Activated CD8-positive, alpha-beta memory T cell treated with anti-CD3 and anti-CD28 coated beads, Interleukin-2, amount 50 U/mL, for 24 hours (primary cell): ENCODE results near the gene AUNIP.
A peak's percentile ranks its signal among the peaks of the same experiment; 100 is the strongest.

Source experiments
- DNase-seq: peaks from one replicate; pipeline ENCODE4 v3.0.0-alpha.2; 2020; ENCODE audit errors: extremely low read depth

Gene AUNIP

GRCh38 chr1:25829046-25829445 is 30.2 kb downstream of the AUNIP start:
- DNase-seq: no peak

- DNase-seq: no peak
These were observed 30.8 kb downstream of the AUNIP start for GRCh38 chr1:25828491-25828890.

GRCh38 chr1:25826571-25826970 is 32.7 kb downstream of the AUNIP start:
- no peak for DNase-seq

GRCh38 chr1:25825605-25826004 is 33.7 kb downstream of the AUNIP start:
- no peak for DNase-seq

GRCh38 chr1:25821630-25822091 is 37.6 kb downstream of the AUNIP start:
- no peak for DNase-seq

GRCh38 chr1:25821112-25821476 is 38.2 kb downstream of the AUNIP start:
- no peak for DNase-seq

DNA sequence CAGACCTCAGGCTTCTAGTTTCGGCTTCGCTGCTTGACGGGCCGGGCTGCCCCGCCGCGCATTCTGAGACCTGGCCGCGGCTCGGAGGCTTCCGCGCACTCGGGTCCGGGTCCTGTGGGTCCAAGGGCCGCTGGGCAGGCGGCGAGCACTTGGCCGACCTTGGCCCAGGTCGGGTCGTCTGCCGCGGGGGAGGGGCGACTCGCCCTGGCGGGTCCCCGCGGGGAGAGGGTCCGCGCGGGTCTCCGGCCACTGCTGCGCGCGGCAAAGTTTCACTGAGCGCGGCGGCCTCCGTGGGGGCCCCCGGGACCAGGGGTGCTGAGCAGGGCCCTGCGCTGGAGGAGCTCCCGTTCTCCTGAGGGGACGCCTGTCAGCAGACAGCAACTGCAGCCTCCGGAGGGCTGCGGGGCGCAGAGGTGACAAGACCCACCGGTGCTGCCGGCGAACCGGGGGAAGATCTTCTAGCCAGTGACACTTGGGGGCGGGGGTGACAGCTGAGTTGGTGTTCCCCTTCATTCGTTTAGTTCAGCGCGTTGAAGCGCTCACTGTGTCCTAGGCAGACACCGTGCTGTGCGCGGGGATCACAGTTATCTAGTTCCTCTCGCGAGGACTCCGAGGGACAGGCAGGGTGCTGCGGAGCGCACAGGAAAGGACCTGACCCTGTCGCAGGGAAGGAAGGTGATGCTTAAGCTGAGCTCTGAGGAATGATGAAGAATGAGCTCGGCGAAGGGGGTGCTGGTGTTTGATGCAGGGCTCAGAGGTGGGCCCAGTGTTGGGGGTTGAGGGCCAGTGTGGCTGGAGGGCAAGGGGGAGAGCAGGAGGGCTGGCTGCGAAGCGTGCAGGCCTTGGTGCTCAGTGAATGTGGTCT is 38.8 kb downstream of the AUNIP start:
- peak; percentile 37 for DNase-seq

- DNase-seq: peak; percentile 84
These were observed 39.6 kb downstream of the AUNIP start, which contains the start of gene MTFR1L for GRCh38 chr1:25819491-25820246. TSS of gene MTFR1L (plus strand) at chr1:25819954. CDS start at chr1:25823105, 3,151 bp downstream.

GRCh38 chr1:25818569-25818968 is 40.7 kb downstream of the AUNIP start:
- DNase-seq: no peak

DNA sequence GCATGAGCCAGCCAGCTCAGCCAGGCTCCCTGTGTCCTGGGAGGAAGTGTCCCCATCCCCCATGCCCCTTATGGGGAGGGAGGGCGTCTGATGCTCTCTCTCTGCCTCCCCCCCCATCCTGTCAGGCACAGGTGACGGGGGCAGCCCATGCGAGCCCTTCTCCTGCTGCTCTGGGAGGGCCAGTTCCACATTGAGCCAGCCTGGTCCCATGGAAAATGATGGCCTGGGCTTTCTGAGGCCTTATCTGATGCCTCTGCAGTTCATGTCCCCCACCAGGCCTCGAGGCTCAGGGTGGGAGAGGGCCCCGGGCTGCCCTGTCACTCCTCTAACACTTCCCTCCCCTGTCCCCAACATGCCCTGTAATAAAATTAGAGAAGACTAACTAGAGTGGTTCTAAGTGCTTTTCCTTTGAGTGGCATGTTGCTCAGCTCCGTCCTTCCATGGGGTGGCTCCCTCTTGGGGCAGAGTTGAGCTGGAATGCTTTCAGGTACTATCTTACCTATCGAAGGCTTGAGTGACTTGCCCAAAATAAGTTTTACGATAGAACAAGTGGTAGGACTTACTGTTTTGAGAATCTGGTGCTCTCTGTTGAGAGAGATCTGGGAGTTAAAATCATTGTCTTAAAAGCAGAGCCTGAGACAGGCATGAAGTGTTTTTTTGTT is 41.3 kb downstream of the AUNIP start:
- DNase-seq: no peak

- no peak for DNase-seq
These were observed 43.0 kb downstream of the AUNIP start for GRCh38 chr1:25816112-25816718.

DNA sequence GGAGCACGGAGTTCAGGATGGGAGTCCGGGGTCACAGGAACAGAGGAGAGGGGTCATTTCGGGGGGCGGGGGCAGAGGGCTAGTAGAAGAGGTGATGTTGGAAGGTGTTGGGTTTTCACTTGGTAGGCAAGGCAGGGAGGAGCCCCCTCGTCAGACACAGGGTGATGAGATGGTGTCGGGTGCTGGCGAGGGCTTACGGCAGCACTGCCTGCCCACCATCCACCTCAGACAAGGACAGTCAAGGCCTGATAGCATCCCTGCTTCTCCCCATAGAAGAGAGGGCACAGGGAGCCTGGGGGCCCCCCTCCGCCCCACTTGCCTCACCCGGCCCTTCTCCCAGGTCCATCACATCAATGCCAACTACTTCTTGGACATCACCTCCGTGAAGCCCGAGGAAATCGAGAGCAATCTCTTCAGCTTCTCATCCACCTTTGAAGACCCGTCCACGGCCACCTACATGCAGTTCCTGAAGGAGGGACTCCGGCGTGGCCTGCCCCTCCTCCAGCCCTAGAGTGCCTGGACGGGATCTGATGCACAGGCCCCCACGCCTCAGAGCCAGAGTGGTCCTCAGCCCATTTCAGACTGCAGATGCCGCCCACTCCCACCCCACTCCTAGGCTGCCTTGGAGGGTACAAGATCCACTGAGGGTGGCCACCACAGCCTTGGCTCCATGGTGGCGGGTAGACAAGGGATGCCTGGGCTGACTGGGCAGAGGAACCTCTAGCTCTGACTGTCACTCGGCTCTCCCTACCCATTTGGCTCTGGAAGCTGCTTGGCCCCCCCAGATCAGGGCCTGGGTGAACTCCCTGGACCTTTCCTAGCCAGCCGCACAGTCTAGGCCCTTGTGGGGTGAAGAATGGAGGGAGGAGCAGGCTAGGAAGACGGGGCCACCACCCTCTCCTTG is 43.8 kb downstream of the AUNIP start:
- DNase-seq: no peak

DNA sequence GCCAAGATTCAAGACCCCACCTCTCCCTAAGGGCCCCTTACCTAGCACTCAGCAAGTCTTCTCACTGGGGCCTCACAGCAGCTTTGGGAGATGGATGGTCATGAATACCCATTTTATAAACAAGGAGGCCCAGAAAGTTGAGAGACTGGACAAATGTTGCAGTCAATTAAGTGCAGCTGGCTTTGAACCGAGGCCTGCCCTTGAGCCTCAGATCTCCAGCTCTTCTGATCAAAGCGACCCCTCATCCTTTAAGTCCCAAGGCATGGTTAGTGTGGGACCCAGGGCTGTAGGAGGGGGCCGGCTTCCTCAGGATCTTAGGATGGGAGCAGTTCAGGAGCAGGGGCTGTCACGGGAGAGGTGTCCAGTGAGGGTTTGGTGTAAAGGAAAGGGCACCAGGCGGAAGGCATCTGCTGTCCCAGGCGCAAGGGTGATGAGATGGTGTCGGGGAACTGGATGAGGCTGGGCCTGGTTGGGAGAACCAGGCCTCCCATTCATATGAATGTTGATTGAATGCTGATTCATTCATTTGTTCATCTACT is 44.6 kb downstream of the AUNIP start:
- no peak for DNase-seq

DNA sequence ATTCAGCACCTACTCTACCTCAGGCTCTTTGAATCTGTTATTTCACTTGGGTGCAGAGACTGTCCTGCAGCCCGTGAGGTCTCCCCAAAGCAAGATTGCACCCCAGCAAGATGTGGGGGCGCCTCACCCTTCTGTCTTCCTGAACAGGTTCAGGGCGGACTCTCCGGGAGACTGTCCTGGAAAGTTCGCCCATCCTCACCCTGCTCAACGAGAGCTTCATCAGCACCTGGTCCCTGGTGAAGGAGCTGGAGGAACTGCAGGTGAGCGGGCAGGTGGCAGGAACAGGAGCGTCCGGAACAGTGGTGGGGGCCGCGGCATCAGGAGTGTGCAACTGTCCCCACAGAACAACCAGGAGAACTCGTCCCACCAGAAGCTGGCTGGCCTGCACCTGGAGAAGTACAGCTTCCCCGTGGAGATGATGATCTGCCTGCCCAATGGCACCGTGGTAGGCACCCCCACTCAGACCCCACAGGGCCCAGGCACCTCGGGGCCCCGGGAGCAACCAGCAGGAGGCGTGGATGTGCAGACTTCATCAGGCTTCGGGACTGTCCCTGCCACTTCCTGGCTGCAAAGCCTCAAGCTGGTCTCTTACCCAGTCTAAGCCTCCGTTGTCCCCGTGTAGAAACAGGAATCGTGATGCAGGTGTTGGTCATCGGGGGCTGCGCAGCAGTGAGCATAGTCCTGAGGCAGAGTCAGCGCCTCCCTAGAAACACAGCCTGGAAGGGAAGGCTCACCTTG is 45.4 kb downstream of the AUNIP start:
- DNase-seq: no peak

GRCh38 chr1:25813071-25813733 is 46.1 kb downstream of the AUNIP start:
- no peak for DNase-seq

DNA sequence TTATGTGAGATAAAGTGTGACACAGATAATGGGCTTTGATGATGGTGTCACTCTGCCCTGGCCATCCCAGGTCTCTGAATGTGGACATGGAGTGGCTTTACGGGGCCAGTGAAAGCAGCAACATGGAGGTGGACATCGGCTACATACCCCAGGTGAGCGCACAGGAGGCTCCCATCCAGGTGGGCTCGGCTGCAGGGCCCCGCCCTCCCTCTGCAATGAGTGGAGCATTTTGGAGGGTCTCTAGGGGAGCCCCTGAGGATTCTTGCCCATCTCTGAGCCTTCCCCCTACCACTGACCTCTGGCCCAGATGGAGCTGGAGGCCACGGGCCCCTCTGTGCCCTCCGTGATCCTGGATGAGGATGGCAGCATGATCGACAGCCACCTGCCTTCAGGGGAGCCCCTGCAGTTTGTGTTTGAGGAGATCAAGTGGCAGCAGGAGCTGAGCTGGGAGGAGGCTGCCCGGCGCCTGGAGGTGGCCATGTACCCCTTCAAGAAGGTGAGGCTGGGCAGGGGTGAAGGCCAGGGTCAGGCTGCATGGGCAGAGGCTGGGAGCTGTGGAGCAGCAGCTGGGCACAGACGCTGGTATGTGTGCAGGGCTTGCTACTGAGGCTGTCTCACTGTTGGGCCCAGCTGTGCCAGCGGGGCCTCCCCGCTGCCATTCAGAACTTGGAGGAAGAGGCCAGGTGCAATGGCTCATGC is 47.7 kb downstream of the AUNIP start:
- DNase-seq: no peak

DNA sequence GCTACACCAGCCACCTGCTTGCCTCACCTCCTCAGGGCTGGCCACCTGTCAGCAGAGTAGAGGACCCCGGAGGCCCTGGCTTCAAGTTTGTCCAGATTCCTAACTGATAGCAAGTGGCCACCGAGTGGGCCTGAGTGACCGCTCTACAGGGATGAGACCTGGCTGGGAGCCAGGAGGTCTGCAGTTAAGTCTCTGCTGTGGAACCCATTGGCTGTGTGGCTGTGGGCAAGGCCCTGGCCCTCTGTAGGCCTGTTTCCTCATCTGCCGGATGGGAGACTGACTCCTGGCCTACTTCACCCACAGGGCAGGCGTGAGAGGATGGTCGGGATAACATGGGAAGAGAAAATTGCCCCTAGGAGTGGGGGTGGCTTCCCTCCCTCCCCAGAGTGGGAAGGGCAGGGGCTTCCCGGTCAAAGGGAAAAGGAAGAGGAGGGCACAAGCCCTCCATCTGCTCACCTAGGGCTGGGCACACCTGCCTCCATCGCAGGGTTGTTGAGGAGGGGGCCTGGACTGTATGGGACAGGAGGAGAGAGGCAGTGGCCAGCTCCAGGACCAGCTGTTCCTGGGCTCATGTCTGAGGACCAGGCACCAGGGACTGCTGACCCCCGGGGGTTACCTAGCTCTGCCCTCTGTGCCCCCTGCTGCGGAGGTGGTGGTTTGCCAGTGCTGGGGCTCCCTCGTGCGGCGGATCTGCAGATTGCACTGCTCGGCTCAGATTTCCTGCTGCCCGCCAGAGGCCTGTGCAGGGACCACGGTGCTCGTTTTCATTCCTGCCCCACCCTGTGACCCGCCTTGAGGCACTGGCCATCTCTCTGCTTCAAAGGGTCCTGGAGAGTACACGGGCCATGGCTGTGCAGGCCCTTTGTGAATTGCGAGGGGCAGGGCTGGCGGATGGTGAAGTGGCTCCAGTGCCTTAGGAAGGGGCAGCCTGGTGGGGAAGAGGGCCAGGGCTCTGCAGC is 48.6 kb downstream of the AUNIP start:
- DNase-seq: peak; percentile 63

DNA sequence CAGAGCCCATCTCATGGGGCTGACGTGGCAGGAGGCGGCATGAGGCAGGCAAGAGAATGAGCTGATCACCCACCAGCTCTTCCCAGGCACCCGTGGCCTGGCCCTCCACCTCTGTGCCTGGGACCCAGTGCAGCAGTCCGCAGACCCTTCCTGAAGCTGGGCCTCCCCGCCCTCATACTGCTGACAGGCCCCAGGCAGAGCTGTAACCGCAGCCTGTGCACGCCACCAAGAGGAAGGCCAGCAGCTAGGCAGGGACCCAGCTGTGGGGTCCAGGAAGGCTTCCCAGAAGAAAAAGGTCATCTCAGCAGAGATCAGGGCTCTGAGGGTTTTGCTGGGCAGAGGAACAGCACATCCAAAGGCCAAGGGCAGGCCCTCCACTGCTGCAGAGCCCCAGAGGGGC is 49.3 kb downstream of the AUNIP start:
- no peak for DNase-seq
